K562 (cell line): Measurements from ENCODE around the gene ATP12A. TPM values are rescaled to one million over a fixed set of nuclear protein-coding genes. Genes with fewer than 3 reads are reported as not detected.

Source experiments
- ATAC-seq: fragments of 200-7000 bp; cut with Tn5 transposase; 3 replicates; pipeline ENCODE4 v1.9.1; 2020; ENCODE audit warnings: moderate library complexity
- BruUV-seq: library from RNA; stranded (reverse); fragments of 400-500 nt; replicated peaks from 2 replicates; lab custom pipeline; 2021; lab: Mats Ljungman, UMichigan
- CTCF ChIA-PET: fragments of 300-600 bp; formaldehyde crosslinking; extraction: SDS; loops from one replicate; lab custom pipeline; 2021; ENCODE audit warnings: low intra/inter-chr PET ratio; lab: Yijun Ruan, JAX
- POLR2A ChIA-PET: fragments of 300-600, 350-650 bp; sonication (Branson Sonifier 250); formaldehyde crosslinking; extraction: SDS; loops from one replicate; lab custom pipeline; 2021; ENCODE audit warnings: antibody characterized with exemption, inconsistent platforms; lab: Yijun Ruan, JAX
- DNase-seq, 4 experiments: peaks; one replicate each; pipeline versions ENCODE4 v3.0.0 to v3.0.0-alpha.2; 2011 to 2018; ENCODE audit warnings: low spot score in 3 of 4, mixed read lengths in 3 of 4; ENCODE audit errors: extremely low read depth in 1 of 4
- FAIRE-seq: peaks from 2 replicates; lab custom pipeline; 2011; peaks lifted over from hg19 to GRCh38; lab: Jason Lieb, UNC
- H2AFZ ChIP-seq: 2 replicates; pipeline ENCODE4 v1.6.0; 2011; ENCODE audit warnings: low read depth, low read length, control low read depth, inconsistent platforms
- H3K27ac ChIP-seq: fragments of 200-600 bp; 3 replicates; pipeline ENCODE4 v1.8.0; 2011; ENCODE audit warnings: low read depth, mild to moderate bottlenecking, control low read depth, inconsistent platforms, low read length, moderate library complexity, mixed read lengths; ENCODE audit errors: extremely low read depth
- H3K27me3 ChIP-seq, 2 experiments: fragments of 300-600 bp in 1 of 2; 2 replicates in 1 of 2; 3 replicates in 1 of 2; pipeline versions ENCODE4 v1.6.0 to v1.8.0; 2011; ENCODE audit warnings: inconsistent platforms in 2 of 2, low read length in 2 of 2, mild to moderate bottlenecking in 1 of 2, mixed read lengths in 1 of 2, moderate library complexity in 1 of 2; ENCODE audit not compliant: control insufficient read depth in 2 of 2, insufficient read depth in 2 of 2
- H3K36me3 ChIP-seq: fragments of 300-600 bp; 3 replicates; pipeline ENCODE4 v1.8.0; 2011; ENCODE audit warnings: mild to moderate bottlenecking, low read length, inconsistent platforms; ENCODE audit not compliant: control insufficient read depth, insufficient read depth
- H3K4me1 ChIP-seq, 2 experiments: fragments of 200-600 bp in 1 of 2; replicated peaks in 1 of 2; 2 replicates in 1 of 2; 3 replicates in 1 of 2; pipeline versions ENCODE4 v1.5.1 to v1.8.0; 2011; ENCODE audit warnings: inconsistent platforms in 2 of 2, low read length in 2 of 2, mild to moderate bottlenecking in 1 of 2, mixed read lengths in 1 of 2, moderate library complexity in 1 of 2; ENCODE audit not compliant: control insufficient read depth in 2 of 2, insufficient read depth in 2 of 2
- H3K4me2 ChIP-seq: 2 replicates; pipeline ENCODE4 v1.6.1; 2011; ENCODE audit warnings: low read length, control low read depth, inconsistent platforms, mixed read lengths; ENCODE audit not compliant: insufficient read depth
- H3K4me3 ChIP-seq: fragments of 200-600 bp; sonication (generic), shearing (Covaris generic); 2 replicates; pipeline ENCODE4 v1.5.1; 2016; ENCODE audit warnings: control low read depth, inconsistent platforms
- H3K79me2 ChIP-seq: fragments of 200-600 bp; 3 replicates; pipeline ENCODE4 v1.8.0; 2011; ENCODE audit warnings: low read length, inconsistent platforms; ENCODE audit not compliant: control insufficient read depth, insufficient read depth
- H3K9ac ChIP-seq, 2 experiments: 2 replicates each; pipeline versions ENCODE4 v1.6.0 to v1.6.1; 2011; ENCODE audit warnings: low read depth in 2 of 2, low read length in 2 of 2, control low read depth in 1 of 2, inconsistent platforms in 1 of 2, mild to moderate bottlenecking in 1 of 2, mixed read lengths in 1 of 2; ENCODE audit not compliant: insufficient read depth in 1 of 2
- H3K9me1 ChIP-seq: one replicate; pipeline ENCODE4 v1.6.0; 2011; ENCODE audit warnings: inconsistent platforms, mild to moderate bottlenecking, low read length, moderate library complexity; ENCODE audit not compliant: control insufficient read depth, insufficient read depth
- H3K9me3 ChIP-seq: replicated peaks from 2 replicates; pipeline ENCODE4 v1.5.1; 2011; ENCODE audit warnings: low read depth, low read length, inconsistent platforms; ENCODE audit not compliant: control insufficient read depth, insufficient read depth
- H4K20me1 ChIP-seq: replicated peaks from 2 replicates; pipeline ENCODE4 v1.6.1; 2011; ENCODE audit warnings: low read length, inconsistent platforms, mixed read lengths; ENCODE audit not compliant: control insufficient read depth, insufficient read depth
- DACH1 ChIP-seq: fragments of 450-650 bp; IDR thresholded peaks from 2 replicates; pipeline ENCODE4 v1.6.1; 2018; ENCODE audit not compliant: partially characterized antibody
- GATA2 ChIP-seq: sonication (generic); formaldehyde crosslinking; IDR thresholded peaks from 2 replicates; pipeline ENCODE4 v1.4.0; 2020; ENCODE audit warnings: mild to moderate bottlenecking, missing genetic modification reagents
- KDM1A ChIP-seq, 2 experiments: fragments of 450-650 bp; IDR thresholded peaks; 2 replicates each; pipeline ENCODE4 v1.6.1; 2016; ENCODE audit warnings: mild to moderate bottlenecking in 2 of 2
- MTA1 ChIP-seq: fragments of 450-650 bp; IDR thresholded peaks from 2 replicates; pipeline ENCODE4 v1.6.1; 2017; ENCODE audit warnings: borderline replicate concordance
- RBM34 ChIP-seq: fragments of 200-400 bp; formaldehyde crosslinking; IDR thresholded peaks from 2 replicates; pipeline ENCODE4 v1.6.1; 2018; ENCODE audit warnings: low read length, borderline replicate concordance; ENCODE audit not compliant: insufficient read depth
- TBL1XR1 ChIP-seq, 2 experiments: IDR thresholded peaks; 2 replicates each; pipeline ENCODE4 v1.6.1; 2012; ENCODE audit warnings: improper control_type of control experiment in 2 of 2, low read length in 2 of 2, mild to moderate bottlenecking in 1 of 2
- ZEB2 ChIP-seq: fragments of 450-650 bp; IDR thresholded peaks from 2 replicates; pipeline ENCODE4 v1.6.1; 2016
- ZNF197 ChIP-seq: fragments of 200-800 bp; sonication (Bioruptor generic); IDR thresholded peaks from 2 replicates; pipeline ENCODE4 v1.6.1; 2016; ENCODE audit warnings: low read depth, missing genetic modification characterization, missing compliant biosample characterization
- ZNF23 ChIP-seq: fragments of 250-450 bp; sonication (Bioruptor Pico); IDR thresholded peaks from 2 replicates; pipeline ENCODE4 v1.4.0; 2020; ENCODE audit warnings: mild to moderate bottlenecking
- ZNF77 ChIP-seq: fragments of 250-450 bp; sonication (Bioruptor Pico); IDR thresholded peaks from 2 replicates; pipeline ENCODE4 v1.5.0; 2020
- WGBS: fragments of 100-300 bp; shearing (Covaris generic); methylation state at CpG from one replicate; pipeline ENCODE4 v1.1.6; 2016; ENCODE audit warnings: low coverage, mixed read lengths; ENCODE audit not compliant: insufficient coverage; ENCODE audit errors: missing lambda C conversion rate; 5-methylcytosine and 5-hydroxymethylcytosine counted together
- in situ Hi-C: fragments of 300-500 bp; cut with MboI; formaldehyde crosslinking; loops from 4 replicates; pipeline ENCODE4 v1.15.0; 2018; ENCODE audit warnings: inconsistent platforms, mixed read lengths
- intact Hi-C: fragments of 100-400 bp; cut with micrococcal nuclease; formaldehyde crosslinking; loops from 2 replicates; pipeline ENCODE4 v1.14.2; 2022
- polyA plus RNA-seq, 8 experiments: library from polyadenylated mRNA; depleted of rRNA in 4 of 8; stranded (reverse) in 5 of 8; unstranded in 3 of 8; fragments of >200 nt; fragmentation: Nextera tagmentation in 2 of 8; fragmentation: Illumina TruSeq in 1 of 8; extraction: Ambion mirVana in 2 of 8; extraction: Trizol in 1 of 8; gene quantifications; 2 replicates each; pipeline versions ENCODE4 v1.2.1 to v1.2.3, GENCODE V29; 2011 to 2014; ENCODE audit warnings: inconsistent platforms in 1 of 8, missing spikeins in 1 of 8
- total RNA-seq, 7 experiments: library from RNA; depleted of rRNA in 6 of 7; stranded (reverse); fragments of >200 nt in 6 of 7; fragmentation: Illumina TruSeq in 2 of 7; extraction: Trizol in 2 of 7; gene quantifications; 2 replicates each; pipeline versions ENCODE4 v1.2.1 to v1.2.3, GENCODE V29; 2011 to 2021; ENCODE audit warnings: low replicate concordance in 1 of 7

ATP12A gene
- total and polyA plus RNA-seq, 9 of the 15 experiments (the other 6 are each of a cell fraction or from before 2014, with no cell fraction given) = not detected

GRCh38 chr13:24745516-24745860 is 65.3 kb downstream of the ATP12A start:
- FAIRE-seq = no peak
- in situ Hi-C loops = loop anchor here (25.0 kb wide), 1 partner anchor 242 kb away; no protein-coding TSS in a partner anchor
- no peak for ATAC-seq
- ChIA-PET CTCF (no interaction called here), POLR2A (no interaction called here)
- Histone ChIP-seq H3K9ac (no peak overlapping the region), H3K79me2 (no peaks in the 10 kb centered on the region), H3K4me2 (no peak overlapping the region), H3K36me3 (no peaks in the 10 kb centered on the region), H4K20me1 (no peaks in the 10 kb centered on the region), H3K9me3 (no peaks in the 10 kb centered on the region), H3K27me3 (peaks cover 2 to 14% of the 10 kb centered on the region in 2 experiments; a peak in 2 of 5 replicates), H2AFZ (no peak overlapping the region), H3K4me3 (no peak overlapping the region), H3K9me1 (no peaks in the 10 kb centered on the region), H3K4me1 (peaks cover 0 to 26% of the 10 kb centered on the region in 2 experiments; a peak in 2 of 5 replicates), H3K27ac (no peak overlapping the region)
- TF ChIP-seq DACH1 = no peak
- no peak for TF ChIP-seq ZNF197 (CRISPR knock-in tag)
- TF ChIP-seq KDM1A (IDR thresholded peaks at IDR 0.05) = no peak
- TF ChIP-seq ZNF23 (CRISPR knock-in tag) = no peak
- no peak for TF ChIP-seq TBL1XR1 (IDR thresholded peaks at IDR 0.05; ENCODE audit: low read length in 2 of 2)
- no peak for TF ChIP-seq GATA2 (CRISPR knock-in tag)
- TF ChIP-seq MTA1 = no peak
- TF ChIP-seq ZNF77 = no peak
- no peak for TF ChIP-seq ZEB2
- TF ChIP-seq RBM34 = no peak
- BruUV-seq = no TSS peak
- intact Hi-C loops = no loop called here
- 14% methylated on average over 20 of the region's 24 CpGs for WGBS
- DNase-seq = no peak
